ENCODE measurements around the gene SORCS3.

DNA sequence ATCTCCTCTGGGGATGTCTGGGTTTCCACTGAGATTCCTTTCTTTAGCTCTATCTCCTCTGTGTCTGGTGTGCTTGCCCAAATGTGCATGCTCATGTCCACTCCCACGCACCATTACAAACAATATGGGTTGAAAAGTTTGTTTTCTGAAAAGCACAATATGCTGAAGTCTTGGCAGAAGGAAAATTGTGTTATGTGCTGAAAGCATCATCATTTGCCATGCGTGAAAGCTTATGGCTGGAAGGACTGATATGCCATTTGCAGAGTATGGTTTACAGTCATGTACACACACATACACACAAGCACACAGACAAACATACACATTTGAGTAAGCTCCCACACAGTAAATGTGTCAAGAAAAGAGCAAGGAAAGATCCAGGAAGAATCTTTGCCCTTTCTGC is 231.6 kb downstream of the SORCS3 start:
- TF ChIP-seq, protein P1, sequence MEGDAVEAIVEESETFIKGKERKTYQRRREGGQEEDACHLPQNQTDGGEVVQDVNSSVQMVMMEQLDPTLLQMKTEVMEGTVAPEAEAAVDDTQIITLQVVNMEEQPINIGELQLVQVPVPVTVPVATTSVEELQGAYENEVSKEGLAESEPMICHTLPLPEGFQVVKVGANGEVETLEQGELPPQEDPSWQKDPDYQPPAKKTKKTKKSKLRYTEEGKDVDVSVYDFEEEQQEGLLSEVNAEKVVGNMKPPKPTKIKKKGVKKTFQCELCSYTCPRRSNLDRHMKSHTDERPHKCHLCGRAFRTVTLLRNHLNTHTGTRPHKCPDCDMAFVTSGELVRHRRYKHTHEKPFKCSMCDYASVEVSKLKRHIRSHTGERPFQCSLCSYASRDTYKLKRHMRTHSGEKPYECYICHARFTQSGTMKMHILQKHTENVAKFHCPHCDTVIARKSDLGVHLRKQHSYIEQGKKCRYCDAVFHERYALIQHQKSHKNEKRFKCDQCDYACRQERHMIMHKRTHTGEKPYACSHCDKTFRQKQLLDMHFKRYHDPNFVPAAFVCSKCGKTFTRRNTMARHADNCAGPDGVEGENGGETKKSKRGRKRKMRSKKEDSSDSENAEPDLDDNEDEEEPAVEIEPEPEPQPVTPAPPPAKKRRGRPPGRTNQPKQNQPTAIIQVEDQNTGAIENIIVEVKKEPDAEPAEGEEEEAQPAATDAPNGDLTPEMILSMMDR (IDR thresholded peaks at IDR 0.05): no peak
- no peak for TF ChIP-seq POLR2A (IDR thresholded peaks at IDR 0.05)
